GM10266 (cell line): ENCODE results near the gene DDX3X.
"Not testable (repeated sequence)": the region's sequence is repeated elsewhere in the genome, so short reads cannot be mapped to it uniquely, and the experiment has no call there.

Source experiments
- DNase-seq: peaks from one replicate; pipeline ENCODE4 v3.0.0; 2012; ENCODE audit errors: extremely low spot score
- CTCF ChIP-seq: IDR thresholded peaks from 2 replicates; pipeline ENCODE4 v1.5.1; 2012; ENCODE audit warnings: mild to moderate bottlenecking, low read depth; ENCODE audit not compliant: control insufficient read depth, insufficient read depth; ENCODE audit errors: missing control alignments

Gene DDX3X

DNA sequence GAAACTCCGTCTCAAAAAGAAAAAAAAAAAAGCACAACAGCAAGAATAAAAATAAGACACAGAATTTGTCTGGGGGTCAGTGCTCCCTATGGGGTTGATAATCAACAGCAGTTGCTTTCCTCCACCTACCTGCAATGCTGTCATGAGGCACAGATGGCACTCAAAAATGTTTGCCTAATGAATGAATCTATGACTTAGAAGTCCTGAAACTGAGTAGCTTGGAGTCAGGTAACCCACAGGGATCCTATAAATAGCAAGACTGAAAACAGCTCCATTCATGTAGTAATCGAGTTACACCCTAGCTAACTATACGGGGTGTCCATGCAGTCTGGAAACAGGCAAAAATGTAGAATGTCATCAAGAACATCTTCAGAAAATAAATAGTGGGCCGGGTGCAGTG, 19.8 kb upstream of the DDX3X start:
- TF ChIP-seq CTCF = no peak
- no peak for DNase-seq

DNA sequence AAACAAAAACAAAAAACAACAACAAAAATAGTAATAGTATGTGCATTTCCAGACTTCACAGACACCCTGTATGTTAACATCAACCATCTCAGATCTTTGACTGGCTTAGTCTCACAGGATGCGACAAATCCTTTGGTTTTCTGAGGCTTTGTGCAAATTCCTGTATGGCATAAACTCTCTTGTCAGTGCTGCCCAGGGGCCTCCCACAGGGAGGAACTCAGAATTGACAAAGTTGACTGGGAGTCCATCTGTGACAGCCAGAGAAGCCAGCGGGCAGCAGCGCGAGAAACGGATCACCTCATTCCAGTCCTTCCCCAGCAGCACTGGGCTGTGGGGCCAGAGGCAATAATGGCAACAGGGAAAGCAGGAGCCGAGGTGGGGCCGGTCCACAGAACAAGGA, 19.1 kb upstream of the DDX3X start:
- DNase-seq = no peak
- TF ChIP-seq CTCF = no peak

DNA sequence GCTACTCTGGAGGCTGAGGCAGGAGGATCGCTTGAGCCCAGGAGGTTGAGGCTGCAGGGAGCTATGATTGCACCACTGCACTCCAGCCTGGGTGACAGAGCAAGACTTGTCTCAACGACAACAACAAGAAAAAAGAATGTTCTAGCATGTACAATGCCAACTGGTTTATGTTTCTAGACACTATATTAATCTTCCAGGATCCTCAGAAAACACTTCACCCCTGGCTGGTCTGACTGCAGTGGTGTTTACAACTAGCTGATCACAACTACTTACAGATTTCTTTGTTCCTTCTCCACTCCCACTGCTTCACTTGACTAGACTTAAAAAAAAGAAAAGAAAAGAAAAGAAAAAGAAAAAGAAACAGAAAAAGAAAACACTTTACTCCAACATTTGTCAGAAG, 17.7 kb upstream of the DDX3X start:
- not testable (repeated sequence) for DNase-seq

DNA sequence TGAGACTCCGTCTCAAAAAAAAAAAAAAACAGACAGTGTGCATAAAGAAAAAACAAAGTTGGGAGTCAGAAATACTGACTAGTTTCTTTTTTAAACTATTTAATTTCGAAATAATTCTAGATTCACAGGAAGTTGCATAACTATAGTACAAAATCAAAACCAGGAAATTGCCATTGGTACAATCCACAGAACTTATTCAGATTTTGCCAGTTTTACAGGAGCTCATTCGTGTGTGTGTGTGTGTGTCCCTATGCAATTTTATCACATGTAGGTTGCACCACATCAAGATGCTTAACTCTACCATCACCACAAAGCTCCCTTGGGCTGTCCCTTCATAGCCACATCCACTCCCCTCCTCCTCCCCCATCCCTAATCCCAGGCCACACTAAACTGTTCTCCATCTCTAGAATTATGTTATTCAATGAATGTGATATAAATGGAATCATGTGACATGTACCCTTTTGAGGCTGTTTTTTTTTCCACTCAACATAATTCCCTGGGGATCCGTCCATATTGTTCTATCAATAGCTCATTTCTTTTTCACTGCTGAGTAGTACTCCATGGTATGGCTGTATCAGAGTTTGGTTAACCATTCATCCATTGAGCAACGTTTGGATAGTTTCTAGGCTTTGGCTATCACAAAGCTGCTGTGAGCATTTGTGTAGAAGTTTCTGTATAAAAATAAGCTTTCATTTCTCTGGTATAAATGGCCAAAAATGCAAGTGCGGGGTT, 16.3 kb upstream of the DDX3X start:
- no peak for DNase-seq
- no peak for TF ChIP-seq CTCF

GRCh38 chrX:41320393-41320792, 13.6 kb upstream of the DDX3X start:
- no peak for DNase-seq
- no peak for TF ChIP-seq CTCF

DNA sequence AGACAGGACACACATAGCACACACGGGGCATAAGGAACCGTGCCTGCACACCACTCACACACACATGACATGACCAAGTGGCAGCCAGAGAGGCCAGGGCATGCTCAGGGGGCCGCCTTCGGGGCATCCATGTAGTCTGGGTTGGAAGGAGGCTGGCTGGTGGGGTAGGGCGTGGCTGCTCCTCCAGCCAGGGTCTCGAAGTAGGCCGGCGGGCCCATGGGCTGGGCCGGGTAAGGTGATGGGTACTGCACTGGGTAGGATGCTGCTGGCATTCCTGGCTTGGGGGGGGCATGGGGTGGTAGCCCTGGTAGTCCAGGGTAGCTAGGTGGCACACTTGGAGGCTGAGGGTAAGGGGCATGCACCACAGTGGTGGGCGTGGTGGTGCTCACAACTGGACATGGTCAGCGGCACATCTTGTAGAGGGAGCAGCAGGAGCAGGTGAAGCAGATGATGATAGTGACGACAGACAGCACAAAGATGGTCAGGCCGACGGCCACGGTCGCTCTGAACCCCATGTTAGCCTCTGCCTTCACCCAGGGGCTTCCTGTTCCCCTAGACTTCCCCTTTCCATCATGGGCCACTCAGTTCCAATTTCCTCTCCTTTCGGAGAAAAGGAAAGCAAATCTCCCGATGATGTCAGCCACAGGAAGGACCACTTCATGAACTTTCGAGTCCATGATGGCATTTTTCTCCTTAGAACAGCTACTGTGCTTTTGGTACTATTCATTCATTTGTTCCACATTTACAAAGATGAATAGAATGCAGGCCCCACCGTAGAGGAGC, 10.9 kb upstream of the DDX3X start:
- DNase-seq = no peak

GRCh38 chrX:41326431-41326830, 7.5 kb upstream of the DDX3X start:
- TF ChIP-seq CTCF = no peak
- no peak for DNase-seq

More for the DNA sequence above, 10.9 kb upstream of the DDX3X start:
- no peak for TF ChIP-seq CTCF
